ENCODE results near the gene MRPL43. TPM values are rescaled to one million over a fixed set of nuclear protein-coding genes. Genes with fewer than 3 reads are reported as not detected.

MRPL43 gene
- total RNA-seq, 1 experiment from 2014 or later = 136 TPM

GRCh38 chr10:101018600-101019439 is 31.5 kb upstream of the MRPL43 start:
- Histone ChIP-seq H3K9ac (ENCODE audit: low read length) (peak overlapping the region; percentile 56), H3K36me3 (ENCODE audit: control insufficient read depth in 1 of 2, insufficient read depth in 2 of 2, low read length in 2 of 2) (no peaks in the 10 kb centered on the region), H3K79me2 (ENCODE audit: insufficient read depth, low read length) (no peaks in the 10 kb centered on the region), H2AFZ (ENCODE audit: low read depth, low read length, poor library complexity, severe bottlenecking) (peak overlapping the region; percentile 56), H3K4me1 (ENCODE audit: control insufficient read depth in 1 of 2, insufficient read depth in 2 of 2, low read length in 2 of 2) (peaks cover 7 to 30% of the 10 kb centered on the region in 2 experiments; a peak in 3 of 4 replicates), H3K9me3 (ENCODE audit: control insufficient read depth in 1 of 2, insufficient read depth in 1 of 2, low read depth in 1 of 2, low read length in 2 of 2) (no peaks in the 10 kb centered on the region), H3K4me2 (ENCODE audit: low read length) (peak overlapping the region; percentile 65), H3K27ac (ENCODE audit: low read depth, low read length) (no peak overlapping the region), H3K27me3 (ENCODE audit: insufficient read depth, low read length) (no peaks in the 10 kb centered on the region), H3K4me3 (replicated peaks in 1 of 2; ENCODE audit: low read depth in 1 of 2, low read length in 2 of 2) (peak overlapping the region; percentile 13 to 38; a peak in 3 of 4 replicates), H3K9me2 (ENCODE audit: insufficient read depth) (no peaks in the 10 kb centered on the region), H4K20me1 (ENCODE audit: insufficient read depth) (no peaks in the 10 kb centered on the region)
- intact Hi-C loops (cut with micrococcal nuclease) = loop anchor here (2.0 to 10.0 kb wide), 3 partner anchors 48 to 674 kb away; partner anchors contain the start of genes PAX2 and SCD
- ChIA-PET RAD21 (ENCODE audit: low non-redundant PET in 1 of 2, low total read pairs in 2 of 2, uncharacterized antibody in 2 of 2, unreplicated experiment in 2 of 2) (interaction anchor here (0.6 to 2.0 kb wide), 8 partner anchors 21 to 123 kb away, joined by 3 to 9 read pairs (median 6); no protein-coding TSS in a partner anchor), CTCF (interaction anchor here (0.6 to 4.0 kb wide), 24 partner anchors 9 to 760 kb away, joined by 3 to 44 read pairs (median 5); partner anchors contain the start of genes KAZALD1, LZTS2, PDZD7 and SFXN3), POLR2A (interaction anchor here (0.8 to 1.5 kb wide), 4 partner anchors 8 to 48 kb away, joined by 3 to 5 read pairs (median 3); no protein-coding TSS in a partner anchor)
- peak; percentile 91 for ATAC-seq
- peak; percentile 72 for DNase-seq (ENCODE audit: low read depth, low spot score)
- BruUV-seq (replicated peaks) = no TSS peak
- TF ChIP-seq ZNF274 (IDR thresholded peaks at IDR 0.05; ENCODE audit: low read depth, low read length) (no peak), POLR2AphosphoS5 (IDR thresholded peaks at IDR 0.05; ENCODE audit: low read depth, low read length) (peak; percentile 52; the same call in 1 of the 2 replicates), ZFX (IDR thresholded peaks at IDR 0.05) (peak; percentile 64; the same call in 1 of the 2 replicates), SP1 (IDR thresholded peaks at IDR 0.05; ENCODE audit: low read depth) (no peak), CEBPB (IDR thresholded peaks at IDR 0.05; ENCODE audit: low read depth) (no peak), RAD21 (IDR thresholded peaks at IDR 0.05; ENCODE audit: low read depth) (no peak), CTCF (IDR thresholded peaks at IDR 0.05 in 2 of 3, conservative IDR thresholded peaks at IDR 0.05 in 1 of 3; ENCODE audit: borderline replicate concordance in 1 of 3, insufficient read depth in 1 of 3, low read depth in 2 of 3, low read length in 2 of 3) (peak in 2 of 3 experiments; percentile 92 to 94; a peak in 4 of 6 replicates), ATF3 (IDR thresholded peaks at IDR 0.05) (no peak), JUND (IDR thresholded peaks at IDR 0.05) (no peak), EZH2phosphoT487 (IDR thresholded peaks at IDR 0.05; ENCODE audit: borderline replicate concordance) (no peak), CBX3 (IDR thresholded peaks at IDR 0.05; ENCODE audit: low read depth) (no peak), FOSL1 (IDR thresholded peaks at IDR 0.05; ENCODE audit: low read depth) (no peak), YY1 (IDR thresholded peaks at IDR 0.05; ENCODE audit: extremely low read depth, insufficient replicate concordance, low read depth, low read length) (no peak), SRF (IDR thresholded peaks at IDR 0.05; ENCODE audit: low read depth) (no peak)
- TF ChIP-seq, protein P1, sequence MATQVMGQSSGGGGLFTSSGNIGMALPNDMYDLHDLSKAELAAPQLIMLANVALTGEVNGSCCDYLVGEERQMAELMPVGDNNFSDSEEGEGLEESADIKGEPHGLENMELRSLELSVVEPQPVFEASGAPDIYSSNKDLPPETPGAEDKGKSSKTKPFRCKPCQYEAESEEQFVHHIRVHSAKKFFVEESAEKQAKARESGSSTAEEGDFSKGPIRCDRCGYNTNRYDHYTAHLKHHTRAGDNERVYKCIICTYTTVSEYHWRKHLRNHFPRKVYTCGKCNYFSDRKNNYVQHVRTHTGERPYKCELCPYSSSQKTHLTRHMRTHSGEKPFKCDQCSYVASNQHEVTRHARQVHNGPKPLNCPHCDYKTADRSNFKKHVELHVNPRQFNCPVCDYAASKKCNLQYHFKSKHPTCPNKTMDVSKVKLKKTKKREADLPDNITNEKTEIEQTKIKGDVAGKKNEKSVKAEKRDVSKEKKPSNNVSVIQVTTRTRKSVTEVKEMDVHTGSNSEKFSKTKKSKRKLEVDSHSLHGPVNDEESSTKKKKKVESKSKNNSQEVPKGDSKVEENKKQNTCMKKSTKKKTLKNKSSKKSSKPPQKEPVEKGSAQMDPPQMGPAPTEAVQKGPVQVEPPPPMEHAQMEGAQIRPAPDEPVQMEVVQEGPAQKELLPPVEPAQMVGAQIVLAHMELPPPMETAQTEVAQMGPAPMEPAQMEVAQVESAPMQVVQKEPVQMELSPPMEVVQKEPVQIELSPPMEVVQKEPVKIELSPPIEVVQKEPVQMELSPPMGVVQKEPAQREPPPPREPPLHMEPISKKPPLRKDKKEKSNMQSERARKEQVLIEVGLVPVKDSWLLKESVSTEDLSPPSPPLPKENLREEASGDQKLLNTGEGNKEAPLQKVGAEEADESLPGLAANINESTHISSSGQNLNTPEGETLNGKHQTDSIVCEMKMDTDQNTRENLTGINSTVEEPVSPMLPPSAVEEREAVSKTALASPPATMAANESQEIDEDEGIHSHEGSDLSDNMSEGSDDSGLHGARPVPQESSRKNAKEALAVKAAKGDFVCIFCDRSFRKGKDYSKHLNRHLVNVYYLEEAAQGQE (IDR thresholded peaks at IDR 0.05; ENCODE audit: low read depth) = no peak
- TF ChIP-seq, protein P2, sequence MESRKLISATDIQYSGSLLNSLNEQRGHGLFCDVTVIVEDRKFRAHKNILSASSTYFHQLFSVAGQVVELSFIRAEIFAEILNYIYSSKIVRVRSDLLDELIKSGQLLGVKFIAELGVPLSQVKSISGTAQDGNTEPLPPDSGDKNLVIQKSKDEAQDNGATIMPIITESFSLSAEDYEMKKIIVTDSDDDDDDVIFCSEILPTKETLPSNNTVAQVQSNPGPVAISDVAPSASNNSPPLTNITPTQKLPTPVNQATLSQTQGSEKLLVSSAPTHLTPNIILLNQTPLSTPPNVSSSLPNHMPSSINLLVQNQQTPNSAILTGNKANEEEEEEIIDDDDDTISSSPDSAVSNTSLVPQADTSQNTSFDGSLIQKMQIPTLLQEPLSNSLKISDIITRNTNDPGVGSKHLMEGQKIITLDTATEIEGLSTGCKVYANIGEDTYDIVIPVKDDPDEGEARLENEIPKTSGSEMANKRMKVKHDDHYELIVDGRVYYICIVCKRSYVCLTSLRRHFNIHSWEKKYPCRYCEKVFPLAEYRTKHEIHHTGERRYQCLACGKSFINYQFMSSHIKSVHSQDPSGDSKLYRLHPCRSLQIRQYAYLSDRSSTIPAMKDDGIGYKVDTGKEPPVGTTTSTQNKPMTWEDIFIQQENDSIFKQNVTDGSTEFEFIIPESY (IDR thresholded peaks at IDR 0.05; ENCODE audit: extremely low read depth, insufficient replicate concordance, low read length) = no peak
- TF ChIP-seq, protein P3, sequence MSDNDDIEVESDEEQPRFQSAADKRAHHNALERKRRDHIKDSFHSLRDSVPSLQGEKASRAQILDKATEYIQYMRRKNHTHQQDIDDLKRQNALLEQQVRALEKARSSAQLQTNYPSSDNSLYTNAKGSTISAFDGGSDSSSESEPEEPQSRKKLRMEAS (IDR thresholded peaks at IDR 0.05) = no peak

Data from HCT116 (cell line).